Sciatic nerve (tissue), 2 donors: Measurements from ENCODE around the gene CD4. TPM values are rescaled to one million over a fixed set of nuclear protein-coding genes. Genes with fewer than 3 reads are reported as not detected.

Source experiments
- ATAC-seq: fragments of 200-7000 bp; cut with Tn5 transposase; one replicate; pipeline ENCODE4 v1.9.1; 2020; ENCODE audit warnings: mild to moderate bottlenecking, moderate library complexity
- DNase-seq: peaks from one replicate; pipeline ENCODE4 v3.0.0-alpha.2; 2020; ENCODE audit warnings: low spot score
- intact Hi-C: fragments of 100-400 bp; cut with DNase I; formaldehyde crosslinking; loops from one replicate; pipeline ENCODE4 v1.14.2; 2022
- total RNA-seq: library from RNA; stranded (reverse); fragmentation: NEBNext Ultra II Directional; extraction: Animal tissue kit (Norgen Biotek cat#: 25700); gene quantifications from one replicate; pipeline ENCODE4 v1.2.1, GENCODE V29; 2021
- donor health status: DM: no; HTN: no; CAD: no.
- donor health status: DM: no; HTN: no; CAD: no.

CD4 gene
- total RNA-seq, 1 donor from 2014 or later: 20.6 TPM

DNA sequence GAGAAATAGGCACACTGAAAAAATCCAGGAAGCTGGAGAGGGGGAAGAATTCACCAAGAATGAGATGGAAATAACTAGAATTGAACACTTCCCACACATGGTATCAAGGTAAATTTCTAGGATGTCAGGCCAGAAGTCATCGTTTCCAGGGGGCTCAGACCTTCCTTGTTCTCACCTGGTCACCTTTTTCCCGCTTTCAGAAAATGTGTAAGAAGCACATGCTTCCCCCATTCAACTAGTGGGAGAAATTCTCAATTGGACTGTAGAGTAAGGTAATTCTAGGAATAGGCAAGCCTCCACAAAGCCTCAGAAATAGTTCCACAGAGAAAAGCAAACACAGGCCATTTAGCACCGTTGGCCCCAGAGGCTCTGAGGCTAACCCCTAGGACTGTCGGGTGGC, 25.9 kb upstream of the CD4 start:
- DNase-seq: no peak
- ATAC-seq: no peak
- intact Hi-C loops: no loop called here

DNA sequence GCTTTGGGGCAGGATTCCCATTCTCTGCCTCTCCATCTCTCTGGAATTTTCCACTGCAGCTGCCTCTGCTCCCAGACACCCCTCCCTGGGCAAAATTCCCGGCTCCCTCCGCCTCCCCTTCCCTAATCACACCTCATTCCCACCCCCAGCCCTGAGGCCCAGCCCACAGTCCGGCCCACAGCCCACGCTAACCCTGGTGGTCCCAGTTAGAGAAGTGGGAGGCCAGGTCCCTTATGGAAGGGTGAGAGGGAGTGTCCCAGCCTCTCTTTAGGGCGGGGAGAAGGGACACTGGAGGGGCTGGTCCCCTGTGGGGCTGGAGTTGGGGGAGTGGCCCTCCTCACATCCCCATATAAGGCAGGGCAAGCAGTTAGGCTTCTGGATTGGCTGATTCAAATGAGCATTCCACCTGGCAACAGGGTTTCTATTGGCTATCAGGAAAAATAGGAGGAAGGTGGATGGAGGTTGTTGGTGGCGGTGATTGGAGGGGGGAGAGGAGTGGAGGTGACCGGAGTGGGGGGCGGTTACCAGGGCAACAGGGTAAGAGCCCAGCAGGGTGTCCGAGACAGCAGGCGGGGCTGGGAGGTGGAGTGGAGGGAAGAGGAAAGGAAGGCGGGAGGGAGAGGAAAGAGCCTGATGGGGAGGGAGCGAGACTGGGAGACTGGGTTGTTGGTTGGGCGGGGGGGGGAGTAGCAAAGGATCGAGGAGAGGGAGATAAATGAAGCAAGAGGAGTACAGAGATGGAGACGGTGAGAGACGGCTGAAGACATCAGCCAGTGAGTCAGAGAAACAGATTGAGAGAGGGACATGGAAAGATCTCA, 25.1 kb upstream of the CD4 start:
- intact Hi-C loops: no loop called here
- ATAC-seq (peak; percentile 90), DNase-seq (peak; percentile 95)

DNA sequence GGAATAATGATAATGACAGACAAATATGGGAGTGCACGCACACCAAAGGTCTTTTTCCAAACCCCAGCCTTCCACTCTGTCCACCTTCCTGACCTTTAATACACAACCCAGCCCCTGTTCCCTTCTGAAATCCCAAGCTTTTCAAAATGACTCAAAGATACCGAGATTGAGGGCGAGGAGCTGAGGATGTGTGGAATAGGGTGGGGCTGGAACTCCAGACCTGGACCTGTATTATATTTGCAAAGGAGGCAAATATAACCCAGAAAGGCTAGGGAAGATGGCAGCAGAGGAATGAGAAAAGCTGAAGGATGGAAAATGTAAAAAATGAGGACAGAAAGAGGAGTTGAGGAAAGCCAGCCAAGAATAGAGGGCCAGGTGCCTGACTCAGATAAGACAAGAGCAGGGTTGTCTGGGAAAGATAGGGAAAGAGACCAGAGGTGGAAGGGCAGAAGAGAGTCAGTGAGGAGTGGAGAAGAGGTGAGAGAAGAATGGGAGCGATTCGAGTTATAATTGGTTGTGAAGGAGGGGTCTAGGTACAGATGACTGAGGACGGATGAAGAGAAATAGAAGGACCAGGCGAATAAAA, 24.2 kb upstream of the CD4 start:
- DNase-seq: no peak
- intact Hi-C loops: no loop called here
- ATAC-seq: no peak

DNA sequence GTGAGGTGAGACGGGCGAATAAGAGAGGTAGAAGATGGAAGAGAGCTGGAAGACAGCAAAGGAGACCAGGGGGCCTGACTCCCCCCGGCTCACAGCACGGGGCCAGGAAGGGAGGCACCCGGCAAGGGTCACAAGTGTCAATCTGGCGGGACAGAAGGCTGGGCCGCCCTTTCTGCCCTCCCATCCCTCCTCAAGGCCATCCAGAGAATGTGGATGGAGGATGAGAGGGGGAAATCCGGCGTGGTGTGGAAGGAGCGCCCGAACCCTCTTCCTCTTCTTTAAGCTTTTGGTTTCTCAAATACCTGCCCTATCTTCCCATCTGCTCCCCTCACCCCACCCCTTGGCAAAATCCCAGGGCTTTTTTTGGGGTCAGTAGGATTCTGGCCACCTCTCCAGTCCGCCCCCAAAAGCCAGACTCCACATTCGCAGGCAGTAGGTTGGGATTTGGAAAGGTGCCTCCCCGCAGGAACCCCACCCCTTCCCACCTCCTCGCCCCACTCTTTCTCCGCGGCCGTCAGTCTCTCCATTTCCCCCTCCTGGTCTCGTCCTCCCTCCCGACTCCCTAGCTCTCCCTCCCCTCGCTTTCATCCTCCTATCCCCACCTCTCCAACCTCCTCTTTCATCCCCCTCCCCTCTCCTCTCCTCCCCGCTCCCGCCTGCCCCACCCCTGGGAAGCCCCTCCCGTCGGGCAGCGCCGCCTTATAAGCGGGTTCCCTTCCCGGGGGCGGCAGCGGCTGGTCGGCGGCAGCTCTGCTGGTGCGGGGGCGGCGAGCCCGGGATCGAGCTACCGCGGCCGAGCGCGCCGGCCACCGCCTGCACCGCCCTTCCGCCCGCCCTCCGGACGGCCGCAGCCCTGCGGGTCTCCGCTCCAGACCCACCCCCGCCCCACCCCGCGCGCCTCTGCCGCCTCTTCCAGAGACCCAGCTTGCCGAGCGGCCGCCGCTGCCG, 23.4 kb upstream of the CD4 start, which contains the start of gene PTMS:
TSS of gene PTMS (plus strand) at position 730 of the 948 bp plus-strand sequence. CDS start 343 bp downstream, outside the sequence.
- ATAC-seq: peak; percentile 70
- intact Hi-C loops: no loop called here
- DNase-seq: peak; percentile 91

DNA sequence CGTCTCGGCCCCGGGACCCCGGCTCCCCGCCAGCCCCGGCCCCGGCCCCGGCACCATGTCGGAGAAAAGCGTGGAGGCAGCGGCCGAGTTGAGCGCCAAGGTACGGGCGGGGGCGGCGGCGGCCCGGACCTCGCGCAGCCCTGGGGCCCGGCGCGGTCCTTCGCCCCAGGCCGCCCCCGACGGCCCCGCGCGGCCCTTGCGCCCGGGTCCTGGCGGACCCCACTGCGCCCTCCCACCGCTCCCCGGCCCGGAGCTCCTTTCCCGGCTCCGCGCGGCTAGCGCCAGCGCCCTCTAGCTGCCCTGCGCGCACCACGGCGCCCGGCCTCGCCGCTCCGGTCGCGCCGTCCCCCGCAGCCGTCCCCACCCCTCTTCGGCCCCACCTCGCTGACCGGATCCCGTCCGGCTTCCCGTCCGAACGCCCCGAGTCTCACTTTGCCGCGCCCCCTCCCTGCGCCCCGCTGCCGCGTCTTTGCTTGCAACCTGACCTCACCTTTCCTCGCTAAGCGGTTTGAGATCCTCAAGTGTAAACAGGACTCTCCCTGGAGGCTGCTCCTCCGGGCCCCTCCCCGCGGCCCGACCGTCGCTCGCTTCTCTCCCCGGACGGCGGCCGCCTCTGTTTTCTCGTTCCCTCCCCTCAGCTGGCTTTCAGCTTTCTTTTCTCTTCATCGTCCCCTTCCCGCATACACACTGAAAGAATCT, 22.5 kb upstream of the CD4 start:
- ATAC-seq (peak; percentile 52), DNase-seq (peak; percentile 91)
- intact Hi-C loops: no loop called here

DNA sequence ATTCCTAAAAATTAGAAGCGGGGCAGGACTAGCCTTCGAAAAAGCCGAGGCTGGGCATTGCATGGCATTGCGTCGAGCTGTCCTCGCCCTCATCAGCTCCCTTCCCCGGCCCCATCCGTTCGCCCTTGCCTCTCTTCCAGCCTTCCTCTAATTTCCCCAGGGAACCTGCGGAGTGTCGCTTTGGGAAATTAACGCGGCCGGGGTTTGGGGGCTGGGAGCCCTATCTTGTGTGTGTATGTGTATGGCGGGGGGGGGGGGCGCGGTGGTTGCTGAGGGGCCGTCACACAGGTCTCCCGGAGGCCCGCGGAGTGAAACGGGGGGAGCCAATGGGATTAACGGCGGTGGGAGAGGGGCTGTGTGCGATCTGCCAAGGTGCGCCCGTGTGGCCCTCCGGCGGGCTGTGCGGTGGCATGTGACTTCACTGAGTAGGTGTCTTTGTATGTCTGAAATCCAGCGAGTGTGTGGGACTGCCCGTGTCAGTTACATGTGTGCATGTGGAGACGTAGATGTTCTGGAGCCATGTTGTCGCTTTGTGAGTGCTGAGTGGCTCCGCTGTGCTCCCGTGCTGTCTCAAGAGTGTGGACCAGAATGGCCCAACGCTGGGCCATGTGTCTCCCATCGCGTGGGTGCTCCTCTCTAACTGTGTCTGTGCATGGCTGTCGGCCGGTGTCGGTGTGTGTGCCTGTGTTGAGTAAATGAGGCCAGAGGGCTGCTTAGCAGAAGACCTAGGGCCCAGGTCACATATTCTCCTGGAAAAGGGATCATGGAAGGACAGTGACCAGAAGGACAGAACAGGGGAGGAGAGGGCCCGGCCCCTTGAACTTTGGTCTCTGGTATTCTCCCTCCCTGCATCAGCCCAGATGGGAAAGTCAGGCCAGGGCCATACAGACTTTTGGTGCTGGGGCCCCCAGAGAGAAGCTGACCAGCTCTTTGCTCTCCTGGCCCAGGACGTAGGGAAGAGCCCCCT, 21.7 kb upstream of the CD4 start:
- DNase-seq (no peak), ATAC-seq (no peak)
- intact Hi-C loops: no loop called here

DNA sequence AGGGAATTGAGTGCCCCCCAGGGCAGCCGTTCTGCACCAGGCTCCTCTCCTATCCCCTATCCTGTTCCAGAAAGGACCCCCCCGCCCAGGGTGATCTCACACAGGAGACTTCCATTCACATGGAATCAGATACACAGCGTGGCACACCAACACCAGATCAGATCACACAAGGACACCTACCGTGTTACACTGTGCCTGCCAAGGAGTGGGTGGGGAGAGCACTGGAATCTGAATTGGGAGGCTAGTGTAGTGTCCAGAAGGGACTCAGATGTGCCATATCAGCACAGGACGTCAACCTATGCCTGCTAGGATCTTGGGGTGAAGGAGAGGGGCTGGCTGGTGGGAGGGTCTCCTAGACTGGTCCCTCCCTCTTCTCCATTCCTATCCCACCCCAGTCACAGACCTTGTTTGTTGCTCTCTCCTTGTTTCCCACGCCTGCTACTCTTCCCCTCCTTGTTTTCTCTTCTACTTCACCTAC, 20.9 kb upstream of the CD4 start:
- DNase-seq: no peak
- ATAC-seq: no peak
- intact Hi-C loops: no loop called here

DNA sequence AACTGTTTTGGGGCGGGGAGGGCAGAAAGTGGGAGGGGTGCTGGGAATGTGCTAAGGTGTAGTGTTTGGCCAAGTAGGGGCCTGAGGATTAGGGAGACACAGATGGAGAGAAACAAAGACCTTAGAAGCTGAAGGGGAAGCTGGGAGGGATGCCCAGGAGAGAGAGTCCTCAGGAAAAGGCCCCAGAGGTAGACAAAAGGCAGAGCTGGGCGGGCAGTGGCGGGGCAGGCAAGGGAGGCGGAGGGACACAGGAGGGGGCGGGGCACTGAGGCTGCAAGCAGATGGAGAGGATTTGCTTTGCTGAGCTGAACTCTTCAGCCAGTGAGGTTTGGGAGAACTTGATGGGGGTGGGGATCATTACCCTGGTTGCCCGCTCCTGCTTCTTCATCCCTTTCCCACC, 20.3 kb upstream of the CD4 start:
- no peak for ATAC-seq
- DNase-seq: peak; percentile 78
- intact Hi-C loops: no loop called here

DNA sequence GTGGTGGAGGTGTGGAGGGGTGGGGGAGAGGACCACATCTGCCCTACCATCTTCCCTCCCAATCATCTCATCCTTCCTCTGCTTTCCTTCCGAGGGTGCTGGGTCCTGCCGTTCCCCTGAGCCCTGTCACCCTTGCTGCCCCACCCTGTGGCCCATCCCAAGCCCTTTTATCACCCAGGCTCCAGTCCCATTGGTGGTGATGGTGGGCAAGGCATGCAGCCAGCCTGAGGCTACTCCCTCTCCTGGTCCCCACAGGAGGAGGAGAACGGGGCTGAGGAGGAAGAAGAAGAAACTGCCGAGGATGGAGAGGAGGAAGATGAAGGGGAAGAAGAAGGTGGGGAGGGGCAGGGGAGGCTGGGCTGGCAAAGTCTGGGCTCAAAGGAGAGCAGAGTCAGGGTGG, 19.7 kb upstream of the CD4 start:
- no peak for ATAC-seq
- intact Hi-C loops: no loop called here
- DNase-seq: no peak

DNA sequence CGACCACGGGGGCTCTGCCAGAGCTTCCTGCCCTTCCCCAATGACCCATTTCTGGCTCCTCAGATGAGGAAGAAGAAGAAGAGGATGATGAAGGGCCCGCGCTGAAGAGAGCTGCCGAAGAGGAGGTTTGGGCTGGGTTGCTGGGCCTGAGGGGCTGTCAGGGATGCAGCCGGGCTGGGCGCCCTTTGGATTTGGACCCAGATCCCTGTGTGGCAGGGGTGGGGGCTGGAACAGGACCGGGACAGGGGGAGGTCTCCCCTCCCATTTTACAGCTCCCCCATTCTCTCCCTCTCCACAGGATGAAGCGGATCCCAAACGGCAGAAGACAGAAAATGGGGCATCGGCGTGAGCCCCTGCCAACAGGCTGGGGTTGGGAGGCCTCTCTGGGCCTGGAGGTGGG, 19.2 kb upstream of the CD4 start:
- DNase-seq (no peak), ATAC-seq (no peak)
- intact Hi-C loops: no loop called here

DNA sequence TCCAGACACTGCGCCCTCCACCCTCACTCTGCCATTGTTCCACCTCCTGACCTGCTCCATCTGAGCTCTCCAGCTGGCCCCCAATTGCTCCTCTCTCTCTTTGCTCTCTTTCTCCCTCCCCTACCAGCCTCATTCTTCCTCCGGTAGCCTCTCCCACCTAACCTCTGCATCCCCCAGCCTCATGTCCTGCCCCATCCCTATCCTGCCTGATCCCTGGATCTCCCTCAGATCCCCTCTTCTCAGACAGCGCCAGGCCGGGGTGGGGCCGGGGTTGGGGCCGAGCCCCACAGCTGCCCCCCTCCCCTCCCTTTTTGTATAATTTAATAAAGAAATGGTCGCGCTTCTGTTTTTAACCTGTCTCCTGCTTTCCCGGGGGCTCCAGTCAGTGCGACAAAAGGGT, 18.7 kb upstream of the CD4 start:
- intact Hi-C loops: no loop called here
- DNase-seq (no peak), ATAC-seq (no peak)

DNA sequence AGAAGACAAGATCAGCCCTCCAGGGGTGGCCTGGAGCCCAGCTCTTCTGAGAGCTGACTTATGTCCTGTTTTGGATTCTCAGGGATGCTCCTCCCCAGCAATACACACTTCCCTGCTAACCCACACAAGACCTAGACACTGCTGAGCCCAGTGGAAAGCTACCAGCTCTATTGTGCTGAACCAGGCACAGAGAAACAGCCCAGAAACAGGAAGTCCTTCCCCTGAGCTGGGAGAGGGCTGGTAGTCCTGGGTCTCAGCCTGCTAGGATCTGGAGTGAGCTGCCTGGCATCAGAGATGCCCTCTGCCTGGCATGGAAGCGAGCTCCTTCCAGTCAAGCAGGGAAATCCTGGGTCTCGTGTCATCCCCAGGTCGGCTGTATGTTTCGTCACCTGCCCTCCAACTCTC, 18.2 kb upstream of the CD4 start:
- intact Hi-C loops: no loop called here
- DNase-seq (no peak), ATAC-seq (no peak)

DNA sequence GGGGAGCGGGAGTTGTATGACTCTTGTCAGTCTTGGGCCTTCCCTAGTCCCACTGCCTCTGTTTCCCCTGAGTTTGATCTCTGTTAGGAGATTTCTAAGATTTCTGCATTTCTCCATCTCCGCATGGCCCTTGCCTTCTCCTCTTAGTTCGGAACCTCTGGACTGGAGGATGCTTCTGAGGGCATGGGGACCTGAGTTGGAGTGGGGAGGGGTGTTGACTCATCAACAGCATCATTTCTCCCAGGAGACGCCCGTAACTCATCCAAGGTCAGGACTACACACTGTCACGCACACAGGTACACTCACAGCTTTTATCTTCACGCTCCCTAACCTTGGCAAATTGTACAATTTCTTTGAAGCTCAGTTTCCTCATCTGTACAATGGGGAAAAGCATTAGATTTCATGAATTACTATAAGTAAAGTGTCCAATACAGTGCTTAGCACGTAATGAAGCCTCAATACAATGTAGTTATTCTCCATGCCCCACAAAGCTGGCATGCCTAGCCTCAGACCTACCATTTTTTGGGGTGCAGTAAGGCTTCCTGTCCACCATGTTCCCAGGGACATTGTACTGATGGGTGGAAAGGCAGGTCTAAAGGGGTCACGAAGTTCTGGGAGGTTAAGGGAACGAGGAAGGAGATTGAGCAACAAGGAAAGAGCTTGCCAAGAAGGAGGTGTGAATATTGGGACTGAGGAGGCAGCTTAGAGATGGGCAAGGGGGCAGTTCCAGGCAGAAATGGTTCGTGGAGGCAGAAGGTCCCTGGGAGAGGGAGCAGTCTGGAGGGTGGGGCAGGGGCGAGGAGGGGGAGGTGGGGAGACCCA, 17.6 kb upstream of the CD4 start:
- ATAC-seq: peak; percentile 61
- intact Hi-C loops: no loop called here

DNA sequence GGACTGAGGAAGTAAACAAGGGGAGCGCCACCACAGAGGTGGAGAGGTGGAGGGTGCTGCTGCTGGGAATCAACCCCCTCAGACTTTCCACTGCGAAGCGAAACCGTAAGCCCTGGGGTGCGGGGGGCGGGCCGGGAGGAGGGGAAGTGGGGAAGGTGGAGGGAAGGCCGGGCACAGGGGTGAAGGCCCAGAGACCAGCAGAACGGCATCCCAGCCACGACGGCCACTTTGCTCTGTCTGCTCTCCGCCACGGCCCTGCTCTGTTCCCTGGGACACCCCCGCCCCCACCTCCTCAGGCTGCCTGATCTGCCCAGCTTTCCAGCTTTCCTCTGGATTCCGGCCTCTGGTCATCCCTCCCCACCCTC, 17.0 kb upstream of the CD4 start, which contains the start of gene LAG3:
TSS of gene LAG3 (plus strand) at position 190 of the 365 bp plus-strand sequence. CDS start 333 bp downstream, outside the sequence.
- ATAC-seq: peak; percentile 34
- no peak for DNase-seq
- intact Hi-C loops: no loop called here

More for the DNA sequence above, 17.6 kb upstream of the CD4 start:
- DNase-seq: no peak

DNA sequence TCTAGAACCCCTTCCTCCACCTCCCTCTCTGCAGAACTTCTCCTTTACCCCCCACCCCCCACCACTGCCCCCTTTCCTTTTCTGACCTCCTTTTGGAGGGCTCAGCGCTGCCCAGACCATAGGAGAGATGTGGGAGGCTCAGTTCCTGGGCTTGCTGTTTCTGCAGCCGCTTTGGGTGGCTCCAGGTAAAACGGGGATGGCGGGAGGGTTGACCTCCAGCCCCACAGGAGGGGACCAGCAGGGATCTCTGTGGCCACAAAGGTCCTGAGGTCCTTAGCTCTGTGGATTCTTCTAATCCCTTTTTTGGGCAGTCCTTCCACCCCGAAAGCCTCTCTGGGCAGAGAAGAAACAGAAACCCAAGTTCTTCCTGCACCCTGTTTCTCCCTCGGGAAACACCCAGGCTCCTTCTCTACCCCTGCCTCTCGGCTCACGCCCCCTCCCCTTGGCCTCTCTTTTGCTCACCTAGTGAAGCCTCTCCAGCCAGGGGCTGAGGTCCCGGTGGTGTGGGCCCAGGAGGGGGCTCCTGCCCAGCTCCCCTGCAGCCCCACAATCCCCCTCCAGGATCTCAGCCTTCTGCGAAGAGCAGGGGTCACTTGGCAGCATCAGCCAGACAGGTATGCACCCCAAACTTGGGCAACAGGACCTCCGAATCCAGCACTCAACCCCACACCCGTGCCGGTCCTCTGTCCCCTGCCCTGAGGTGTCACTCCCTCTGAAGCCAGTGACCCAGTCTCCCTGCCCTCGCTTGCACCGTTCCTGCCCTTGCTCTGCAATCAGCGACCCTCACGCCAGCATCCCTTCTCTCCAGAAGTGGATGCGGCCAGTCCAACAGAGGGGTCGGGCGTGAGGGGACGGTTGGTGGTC, 16.4 kb upstream of the CD4 start:
- DNase-seq: no peak
- ATAC-seq: no peak
- intact Hi-C loops: no loop called here
